NCI-H2081 treated with DMSO at 0.1 percent for 48 hours (cell line): ENCODE measurements around the gene GPSM3.
"Not testable (repeated sequence)": the region's sequence is repeated elsewhere in the genome, so short reads cannot be mapped to it uniquely, and the experiment has no call there.

ENCODE experiments used
- DNase-seq: peaks from one replicate; lab custom pipeline; 2025; lab: John Stamatoyannopoulos, UW

GPSM3 gene

GRCh38 chr6:32202186-32202585, 9.7 kb upstream of the GPSM3 start:
- DNase-seq: no peak

- DNase-seq: no peak
These were observed 8.4 kb upstream of the GPSM3 start for GRCh38 chr6:32200711-32201475.

GRCh38 chr6:32198866-32199265, 6.4 kb upstream of the GPSM3 start:
- DNase-seq: no peak

- DNase-seq: no peak
These were observed 5.9 kb upstream of the GPSM3 start for GRCh38 chr6:32198345-32198696.

GRCh38 chr6:32196682-32197616, 4.5 kb upstream of the GPSM3 start:
- DNase-seq: no peak

- no peak for DNase-seq
These were observed 3.6 kb upstream of the GPSM3 start for GRCh38 chr6:32195902-32196681.

- DNase-seq: peak; percentile 91
These were observed 3.1 kb upstream of the GPSM3 start for GRCh38 chr6:32195652-32195901.

- no peak for DNase-seq
These were observed 2.6 kb upstream of the GPSM3 start for GRCh38 chr6:32194825-32195651.

GRCh38 chr6:32194388-32194787, 1.9 kb upstream of the GPSM3 start:
- DNase-seq: no peak

- DNase-seq: not testable (repeated sequence)
These were observed 653 bp upstream of the GPSM3 start for GRCh38 chr6:32193096-32193495.

GRCh38 chr6:32191696-32192607, 491 bp downstream of the GPSM3 start:
- DNase-seq: no peak

- no peak for DNase-seq
These were observed 1.3 kb downstream of the GPSM3 start for GRCh38 chr6:32190911-32191677.

- DNase-seq: no peak
These were observed 2.2 kb downstream of the GPSM3 start, which contains the start of gene PBX2 for GRCh38 chr6:32190054-32190851. Gene PBX2 (minus strand): TSS chr6:32190202. CDS start chr6:32189915, 287 bp downstream.

- no peak for DNase-seq
These were observed 2.7 kb downstream of the GPSM3 start for GRCh38 chr6:32189742-32190053.

GRCh38 chr6:32189069-32189741, 3.2 kb downstream of the GPSM3 start:
- no peak for DNase-seq

- no peak for DNase-seq
These were observed 3.9 kb downstream of the GPSM3 start for GRCh38 chr6:32188381-32189068.

GRCh38 chr6:32187725-32188380, 4.6 kb downstream of the GPSM3 start:
- not testable (repeated sequence) for DNase-seq
